ENCODE data around the gene PRSS50. TPM values are rescaled to one million over a fixed set of nuclear protein-coding genes. Genes with fewer than 3 reads are reported as not detected.

PRSS50 gene
- total RNA-seq, 2 donors from 2014 or later = 0.14 to 0.80 TPM

GRCh38 chr3:46719044-46719565, 1.4 kb upstream of the PRSS50 start:
- no peak for DNase-seq (ENCODE audit: low spot score)
- Histone ChIP-seq H3K9me3 (no peaks in the 10 kb centered on the region), H3K36me3 (no peaks in the 10 kb centered on the region), H3K4me3 (no peak overlapping the region), H3K27me3 (replicated peaks; ENCODE audit: insufficient read depth) (no peaks in the 10 kb centered on the region), H3K27ac (no peak overlapping the region), H3K4me1 (replicated peaks) (no peaks in the 10 kb centered on the region)
- no peak for TF ChIP-seq POLR2A (IDR thresholded peaks at IDR 0.05)
- 85% methylated on average over 2 of the region's 2 CpGs for WGBS
- intact Hi-C loops (cut with DNase I) = no loop called here

GRCh38 chr3:46716461-46717441, 918 bp downstream of the PRSS50 start:
- Histone ChIP-seq H3K27ac (no peak overlapping the region), H3K4me1 (replicated peaks) (no peaks in the 10 kb centered on the region), H3K4me3 (no peak overlapping the region), H3K27me3 (replicated peaks; ENCODE audit: insufficient read depth) (no peaks in the 10 kb centered on the region), H3K36me3 (no peaks in the 10 kb centered on the region), H3K9me3 (no peaks in the 10 kb centered on the region)
- DNase-seq (ENCODE audit: low spot score) = no peak
- intact Hi-C loops (cut with DNase I) = no loop called here
- WGBS = 89% methylated on average over 19 of the region's 19 CpGs
- no peak for TF ChIP-seq CTCF (IDR thresholded peaks at IDR 0.05)
- TF ChIP-seq POLR2A (IDR thresholded peaks at IDR 0.05) = no peak
- no peak for TF ChIP-seq POLR2AphosphoS5 (IDR thresholded peaks at IDR 0.05)

GRCh38 chr3:46715507-46716175, 2.0 kb downstream of the PRSS50 start:
- intact Hi-C loops (cut with DNase I) = no loop called here
- no peak for DNase-seq (ENCODE audit: low spot score)
- WGBS = 90% methylated on average over 11 of the region's 11 CpGs

GRCh38 chr3:46714728-46715506, 2.8 kb downstream of the PRSS50 start:
- Histone ChIP-seq H3K4me3 (no peak overlapping the region), H3K27me3 (replicated peaks; ENCODE audit: insufficient read depth) (no peaks in the 10 kb centered on the region), H3K36me3 (no peaks in the 10 kb centered on the region), H3K27ac (no peak overlapping the region), H3K4me1 (replicated peaks) (no peaks in the 10 kb centered on the region), H3K9me3 (no peaks in the 10 kb centered on the region)
- TF ChIP-seq POLR2AphosphoS5 (IDR thresholded peaks at IDR 0.05) (no peak), POLR2A (IDR thresholded peaks at IDR 0.05) (no peak), CTCF (IDR thresholded peaks at IDR 0.05) (no peak)
- intact Hi-C loops (cut with DNase I) = no loop called here
- 87% methylated on average over 10 of the region's 10 CpGs for WGBS
- no peak for DNase-seq (ENCODE audit: low spot score)

More at GRCh38 chr3:46715507-46716175, 2.0 kb downstream of the PRSS50 start:
- Histone ChIP-seq H3K4me3 (no peak overlapping the region), H3K36me3 (no peaks in the 10 kb centered on the region), H3K4me1 (replicated peaks) (no peaks in the 10 kb centered on the region), H3K27me3 (replicated peaks; ENCODE audit: insufficient read depth) (no peaks in the 10 kb centered on the region), H3K27ac (no peak overlapping the region), H3K9me3 (no peaks in the 10 kb centered on the region)
- no peak for TF ChIP-seq POLR2AphosphoS5 (IDR thresholded peaks at IDR 0.05)
- TF ChIP-seq CTCF (IDR thresholded peaks at IDR 0.05) = no peak
- TF ChIP-seq POLR2A (IDR thresholded peaks at IDR 0.05) = no peak

All from prostate gland (tissue), 2 donors.